Stimulated activated CD4-positive, alpha-beta T cell treated with anti-CD3 and anti-CD28 coated beads, Interleukin-15, amount 100 ng/mL, for 1 hour (primary cell): ENCODE data around the gene GLYATL1.
"Not testable (repeated sequence)": the region's sequence is repeated elsewhere in the genome, so short reads cannot be mapped to it uniquely, and the experiment has no call there.

ENCODE experiments used
- DNase-seq, 2 donors: peaks; one replicate each; pipeline ENCODE4 v3.0.0-alpha.2; 2020; ENCODE audit warnings: low read depth in 1 of 2, low spot score in 1 of 2

GLYATL1 gene

DNA sequence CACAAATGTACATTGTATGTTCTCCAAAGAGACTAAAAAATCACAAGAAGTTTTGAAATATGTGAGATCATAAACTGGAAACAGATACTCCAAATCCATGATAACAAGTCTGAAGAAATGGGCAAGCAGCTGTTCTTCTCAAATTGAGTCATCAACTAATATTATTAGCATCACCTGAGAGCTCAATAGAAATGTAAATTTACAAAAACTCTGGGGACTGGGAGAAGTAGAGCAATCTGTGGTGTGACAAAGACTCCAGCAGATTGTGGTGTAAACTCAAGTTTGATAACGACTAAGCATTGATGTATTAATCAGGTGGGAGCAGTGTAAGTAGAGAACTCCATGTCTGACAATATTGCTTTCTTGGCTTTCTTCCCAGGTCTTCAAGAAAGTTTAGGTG is 53.2 kb downstream of the GLYATL1 start:
- no peak for DNase-seq

GRCh38 chr11:58994171-58994570 is 54.9 kb downstream of the GLYATL1 start:
- no peak for DNase-seq

GRCh38 chr11:58998480-58999290 is 59.4 kb downstream of the GLYATL1 start:
- no peak for DNase-seq

- DNase-seq, result no peak
Observed at GRCh38 chr11:58999291-58999680, 60.0 kb downstream of the GLYATL1 start.

DNA sequence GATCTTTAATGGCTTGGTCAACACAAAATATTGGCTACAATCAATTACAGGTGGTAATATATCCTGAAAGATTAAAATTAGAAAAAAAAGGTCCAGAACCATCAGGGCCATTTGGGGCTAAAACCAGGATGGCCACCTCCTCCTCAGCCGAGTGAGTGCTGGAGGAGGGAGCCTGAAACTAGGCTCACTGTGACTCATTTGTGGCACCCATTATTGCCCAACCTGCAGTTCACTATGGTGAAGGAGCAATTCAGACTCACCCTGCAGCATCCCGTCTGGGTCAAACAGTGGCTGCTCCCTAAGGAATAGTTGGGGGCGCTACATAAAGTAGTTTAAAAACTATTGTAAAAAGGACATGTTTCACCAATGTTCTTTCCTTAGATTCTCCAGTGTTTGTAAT is 60.7 kb downstream of the GLYATL1 start:
- DNase-seq, result no peak

DNA sequence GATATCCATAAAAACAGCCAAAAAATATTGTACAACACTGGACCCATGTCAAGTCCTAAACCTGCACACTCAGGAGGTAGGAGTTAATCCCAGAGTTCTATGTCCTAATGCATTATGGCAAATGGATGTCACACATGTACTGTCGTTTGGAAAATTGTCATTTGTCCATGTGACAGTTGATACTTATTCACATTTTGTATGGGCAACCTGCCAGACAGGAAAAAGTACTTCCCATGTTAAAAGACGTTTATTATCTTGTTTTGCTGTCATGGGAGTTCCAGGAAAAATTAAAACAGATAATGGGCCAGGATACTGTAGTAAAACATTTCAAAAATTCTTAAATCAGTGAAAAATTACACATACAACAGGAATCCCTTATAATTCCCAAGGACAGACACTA is 62.7 kb downstream of the GLYATL1 start:
- not testable (repeated sequence) for DNase-seq
